ENCODE measurements around the gene ADAMTS13.

ADAMTS13 gene

GRCh38 chr9:133508046-133508445 lies 85.9 kb downstream of the ADAMTS13 start:
- H3K9me3 ChIP-seq (ENCODE audit: control insufficient read depth, low read length), result no peaks in the 10 kb centered on the region
- H3K9ac ChIP-seq, result no peak overlapping the region
- no peaks in the 10 kb centered on the region for H3K27me3 ChIP-seq (ENCODE audit: control insufficient read depth, insufficient read depth, low read length)
- no peaks in the 10 kb centered on the region for H3K36me3 ChIP-seq (ENCODE audit: control insufficient read depth, insufficient read depth, low read length)
- TF ChIP-seq CTCF (IDR thresholded peaks at IDR 0.05), result no peak
- H3K27ac ChIP-seq, result no peak overlapping the region
- H3K4me1 ChIP-seq, result no peaks in the 10 kb centered on the region
- no peaks in the 10 kb centered on the region for H3K79me2 ChIP-seq
- H3K4me2 ChIP-seq (ENCODE audit: low read length), result no peak overlapping the region
- H3K4me3 ChIP-seq (ENCODE audit: low read depth, low read length), result no peak overlapping the region
- no peak overlapping the region for H2AFZ ChIP-seq

Measured in parathyroid adenoma (tissue), 2 donors.